Effector CD8-positive, alpha-beta T cell (primary cell): ENCODE measurements around the gene SIRPB2.

Experiments used
- DNase-seq: peaks from one replicate; lab custom pipeline; 2025; lab: John Stamatoyannopoulos, UW

Gene SIRPB2

DNA sequence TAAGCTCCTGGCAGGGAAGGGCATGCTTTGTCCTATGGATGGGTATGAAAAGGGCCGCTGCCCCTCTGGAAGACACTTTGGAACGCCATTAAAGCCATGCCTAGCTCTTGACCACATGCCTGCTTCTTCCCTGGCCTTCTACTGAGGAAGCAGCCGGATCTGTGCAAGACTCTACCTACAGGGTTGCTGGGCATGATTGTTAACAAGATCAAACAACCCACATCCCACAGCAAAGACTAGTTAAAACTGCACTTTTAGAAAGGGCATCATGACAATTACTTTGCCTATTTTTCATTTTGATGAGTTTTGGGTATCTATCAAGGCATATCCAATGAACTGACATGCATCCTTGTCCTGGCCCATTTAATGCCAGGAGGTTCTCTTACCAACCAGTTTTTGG, 50.1 kb downstream of the SIRPB2 start:
- DNase-seq = no peak

DNA sequence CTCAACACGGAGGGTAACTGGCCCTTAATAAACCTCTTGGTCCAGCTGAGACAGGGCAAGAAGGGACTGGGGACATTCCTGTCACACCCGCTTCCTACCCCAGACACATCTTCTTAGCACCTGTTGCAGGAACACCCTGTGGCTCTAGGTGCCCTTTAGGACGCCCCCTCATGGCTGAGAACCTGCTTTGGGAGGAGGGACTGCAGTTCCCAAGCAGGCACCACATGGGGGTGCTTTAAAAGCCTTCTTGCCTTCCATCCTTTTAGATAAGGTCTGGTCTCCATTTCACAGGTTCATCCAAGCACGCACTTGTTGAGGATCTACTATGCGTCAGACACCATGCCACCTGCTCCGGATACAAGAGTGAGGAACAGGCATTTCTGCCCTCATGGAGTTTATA, 51.2 kb downstream of the SIRPB2 start:
- no peak for DNase-seq

DNA sequence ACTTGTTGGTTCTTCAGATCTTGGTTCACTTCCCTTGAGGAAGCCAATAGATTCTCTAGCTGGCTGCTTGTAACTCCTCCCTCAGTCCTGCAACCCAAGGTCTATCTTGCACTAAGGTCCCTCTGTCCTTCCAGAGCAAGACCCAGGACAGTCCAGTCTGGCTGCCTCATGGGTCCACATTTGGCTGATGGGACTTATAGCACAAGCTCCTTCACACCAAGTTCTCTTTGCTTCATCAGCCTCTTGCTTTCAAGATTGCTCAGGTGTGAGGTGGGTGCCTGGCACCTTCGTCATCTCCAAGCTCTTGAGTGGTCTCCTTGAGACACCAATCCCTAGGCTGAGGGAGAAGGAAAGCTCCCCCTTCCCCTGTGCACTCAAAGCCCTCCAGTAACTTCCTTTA, 52.9 kb downstream of the SIRPB2 start:
- no peak for DNase-seq

DNA sequence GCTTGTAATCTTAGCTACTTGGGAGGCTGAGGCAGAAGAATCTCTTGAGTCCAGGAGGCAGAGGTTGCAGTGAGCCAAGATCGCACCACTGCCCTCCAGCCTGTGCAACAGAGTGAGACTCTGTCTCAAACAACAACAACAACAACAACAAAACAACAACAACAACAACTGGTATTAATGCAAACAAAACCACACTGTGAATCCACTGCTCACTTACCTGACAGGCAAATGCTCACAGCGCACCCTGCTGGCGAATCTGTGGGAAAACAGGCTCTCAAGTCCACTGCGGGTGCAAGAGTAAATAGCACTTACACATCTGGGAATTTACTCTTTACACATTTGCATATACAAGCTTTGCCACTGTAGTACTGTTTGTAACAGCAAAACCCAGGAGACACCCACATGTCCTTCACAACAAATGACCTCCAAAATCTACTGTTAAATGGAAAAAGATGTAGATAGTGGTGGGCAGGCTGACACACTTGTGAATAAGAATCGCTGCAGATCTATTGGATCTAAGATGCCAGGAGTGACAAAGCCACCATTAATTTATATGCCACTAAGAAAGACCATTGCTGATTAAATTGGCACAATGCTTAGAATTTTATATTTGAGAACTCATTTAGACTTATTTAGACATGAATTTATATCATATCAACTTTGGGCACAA, 53.9 kb downstream of the SIRPB2 start:
- peak; percentile 65 for DNase-seq

DNA sequence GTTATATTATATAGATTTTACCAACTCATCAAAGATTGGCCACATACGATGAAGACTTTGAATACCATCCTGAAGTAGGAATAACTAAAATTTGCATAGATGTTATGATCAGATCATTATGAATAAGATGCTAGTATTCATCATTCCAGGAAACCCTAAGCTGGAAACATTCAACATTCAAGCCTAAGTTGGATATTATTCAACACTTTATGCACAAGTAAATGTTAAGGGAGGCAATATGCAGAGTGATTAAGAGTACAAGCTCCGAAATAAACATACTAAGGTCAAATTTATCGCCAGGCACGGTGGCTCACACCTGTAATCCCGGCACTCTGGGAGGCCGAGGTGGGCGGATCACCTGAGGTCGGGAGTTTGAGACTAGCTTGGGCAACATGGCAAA, 55.0 kb downstream of the SIRPB2 start:
- DNase-seq = no peak

DNA sequence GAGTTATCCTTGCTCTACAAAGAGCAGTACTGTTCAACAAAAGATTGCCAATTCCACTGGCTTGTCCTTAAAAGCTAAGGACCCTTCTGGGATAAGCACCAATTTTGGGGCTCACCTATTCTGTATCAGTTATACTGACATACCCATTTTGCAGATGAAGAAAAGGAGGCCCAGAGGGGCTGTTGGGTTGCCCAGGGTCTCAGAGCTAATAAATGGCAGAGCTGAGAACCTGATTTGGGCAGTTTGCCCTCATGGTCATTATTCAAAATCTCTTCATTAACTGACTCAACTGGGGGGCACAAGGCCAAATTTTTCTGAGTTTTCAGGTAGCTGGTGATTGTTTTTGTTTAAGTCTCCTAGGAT, 55.9 kb downstream of the SIRPB2 start:
- no peak for DNase-seq

DNA sequence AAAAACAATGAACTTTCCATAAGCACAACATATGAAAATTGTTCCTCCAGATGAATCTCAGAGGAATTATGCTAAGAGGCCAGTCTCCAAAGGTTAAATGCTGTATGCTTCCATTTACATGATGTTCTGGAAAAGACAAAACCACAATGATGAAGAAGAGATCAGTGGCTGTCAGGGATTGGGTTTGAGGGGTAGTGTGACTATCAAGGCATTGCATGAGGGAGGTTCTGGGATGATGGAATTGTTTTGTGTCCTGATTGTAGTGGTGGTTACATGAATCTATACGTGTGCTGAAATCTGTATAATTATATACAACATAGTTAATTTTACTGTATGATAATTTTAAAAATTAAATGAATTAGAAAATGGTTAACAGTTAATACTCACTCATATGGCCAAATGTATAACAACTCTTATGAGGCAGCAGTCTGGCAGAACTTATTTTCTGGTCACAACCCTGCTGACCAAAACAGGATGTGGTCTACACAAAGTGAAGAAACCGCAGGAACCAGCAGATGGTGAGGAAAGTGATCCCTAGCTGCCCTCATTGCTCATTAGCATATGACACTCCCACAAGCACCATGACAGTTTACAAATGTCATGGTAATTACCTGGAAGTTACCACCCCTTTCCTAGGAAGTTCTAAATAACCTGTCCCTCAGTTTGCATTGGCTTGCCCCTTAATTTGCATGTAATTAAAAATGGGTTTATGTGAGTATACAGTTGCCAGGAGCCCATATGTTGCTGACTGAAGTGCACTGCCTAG, 56.5 kb downstream of the SIRPB2 start:
- peak; percentile 25 for DNase-seq

DNA sequence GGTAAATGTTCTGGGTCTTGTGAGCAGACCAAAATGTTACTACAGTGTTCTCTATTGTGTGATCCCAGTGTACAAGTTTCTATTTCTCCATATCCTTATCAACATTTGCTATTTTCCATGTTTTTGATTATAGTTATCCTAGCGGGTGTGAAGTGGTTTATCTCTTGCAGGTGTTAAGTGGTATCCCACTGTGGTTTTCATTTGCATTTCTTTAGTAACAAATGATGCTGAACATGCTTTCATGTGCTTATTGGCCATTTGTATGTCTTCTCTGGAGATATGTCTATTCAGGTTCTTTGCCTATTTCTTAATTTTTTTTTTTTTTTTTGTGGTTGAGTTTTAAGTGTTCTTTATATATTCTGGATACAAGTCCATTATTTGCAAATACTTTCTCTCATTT, 60.1 kb downstream of the SIRPB2 start:
- no peak for DNase-seq

DNA sequence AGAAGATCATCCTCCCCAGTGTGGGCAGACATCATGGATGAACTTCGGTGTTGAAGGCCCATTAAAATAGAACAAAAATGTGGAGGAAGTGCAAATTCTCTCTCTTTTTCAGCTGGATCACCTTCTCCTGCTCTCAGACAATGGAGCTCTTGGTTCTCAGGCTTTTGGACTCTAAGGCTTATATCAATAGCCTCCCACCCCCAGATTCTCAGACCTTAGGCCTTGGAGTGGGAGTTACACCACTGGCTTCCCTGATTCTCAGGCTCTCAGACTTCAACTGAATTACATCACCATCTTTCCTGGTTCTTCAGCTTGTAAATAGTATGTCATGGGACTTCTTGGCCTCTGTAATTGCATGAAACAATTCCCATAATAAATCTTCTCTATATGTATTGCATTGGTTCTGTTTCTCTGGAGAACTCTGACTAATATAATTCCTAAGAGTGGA, 61.2 kb downstream of the SIRPB2 start:
- DNase-seq = no peak

DNA sequence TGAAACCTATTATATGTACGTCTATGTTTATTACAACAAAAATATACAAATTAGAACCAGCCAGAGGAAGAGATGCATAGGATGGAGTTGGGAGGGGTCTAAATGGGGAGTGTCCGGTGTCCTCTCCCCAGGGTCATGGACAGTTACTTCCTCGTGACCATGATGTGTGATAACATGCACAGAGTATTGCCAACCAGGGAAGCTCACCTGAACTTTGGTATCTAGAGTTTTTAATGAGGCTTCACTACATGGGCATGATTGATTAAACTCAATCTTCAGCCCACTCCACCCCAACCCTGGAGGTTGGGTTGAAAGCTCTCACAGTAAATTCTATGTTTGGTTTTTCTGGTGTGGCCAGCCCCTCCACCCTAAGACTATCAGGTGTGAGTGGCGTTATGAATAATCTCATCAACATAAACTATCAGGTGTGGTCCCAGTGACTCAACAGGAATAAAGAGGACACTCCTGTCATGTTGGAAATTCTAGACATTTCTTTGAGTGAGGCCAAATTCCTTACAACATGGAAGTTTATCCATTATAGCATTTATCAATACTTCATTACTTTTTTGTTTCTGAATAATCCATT, 62.0 kb downstream of the SIRPB2 start:
- DNase-seq = no peak

DNA sequence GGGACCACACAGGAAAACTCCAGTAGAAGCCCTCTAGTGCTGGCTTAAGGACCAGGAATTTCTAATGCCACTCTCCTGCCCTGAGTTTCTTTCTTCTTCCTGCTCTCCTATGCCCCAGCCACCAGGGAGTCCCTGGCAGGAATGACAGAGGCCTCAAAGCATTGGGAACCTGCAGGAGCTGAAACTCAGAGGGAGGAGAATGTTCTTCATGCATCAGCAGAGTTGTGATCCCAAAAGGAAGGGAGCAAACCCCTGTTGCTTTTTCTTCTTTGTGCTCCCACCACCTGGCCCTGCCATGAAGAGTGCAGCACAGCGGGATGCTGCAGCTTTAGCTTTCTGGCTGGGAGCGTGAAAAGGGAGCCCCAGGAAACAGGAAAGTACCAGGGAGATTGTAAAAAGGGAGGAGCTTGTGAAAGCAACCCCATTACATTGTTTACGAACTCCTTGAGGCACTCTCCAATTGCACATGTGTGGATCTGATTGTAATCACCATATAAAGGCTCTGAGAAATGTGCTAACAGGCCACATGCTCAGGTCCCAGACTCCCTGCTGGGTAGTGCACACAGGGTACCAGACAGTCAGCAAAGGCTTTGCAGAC, 63.7 kb downstream of the SIRPB2 start:
- DNase-seq = no peak

DNA sequence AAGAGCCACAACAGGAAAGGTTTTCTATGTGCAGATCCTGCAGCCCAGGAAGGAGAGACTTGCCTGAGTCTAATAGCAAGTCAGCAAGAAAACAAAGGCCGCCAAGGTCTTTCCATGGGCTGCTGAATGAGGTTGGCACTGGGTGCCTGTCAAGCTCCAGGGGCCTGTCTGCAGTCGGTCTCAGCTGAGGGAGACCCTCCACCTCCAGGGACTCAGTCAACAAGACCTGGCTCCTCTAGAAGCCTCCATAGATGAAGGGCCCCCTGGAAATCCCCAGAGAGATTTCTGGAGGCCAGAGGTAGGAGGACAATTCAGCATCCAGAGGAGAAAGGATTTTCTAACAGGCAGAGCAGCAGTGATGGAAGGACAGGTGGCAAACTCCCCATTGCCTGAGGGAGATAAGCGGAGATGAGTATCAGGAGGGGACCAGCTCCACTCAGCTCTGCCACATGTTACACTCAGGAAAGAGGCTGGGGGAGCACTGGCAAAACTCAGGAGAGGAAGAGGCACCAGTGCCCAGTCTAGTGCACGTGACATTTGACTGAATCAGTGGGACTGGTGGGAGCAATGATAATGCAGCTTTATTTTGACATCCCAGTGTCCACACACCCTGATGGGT, 64.9 kb downstream of the SIRPB2 start:
- DNase-seq = no peak
